ENCODE measurements around the gene NSF. TPM values are rescaled to one million over a fixed set of nuclear protein-coding genes. Genes with fewer than 3 reads are reported as not detected.
A peak's percentile ranks its signal among the peaks of the same experiment; 100 is the strongest.

Gene NSF
- total RNA-seq, 4 donors from 2014 or later = 21.0 to 33.7 (median 28.0) TPM

- no peak overlapping the region for H3K4me3 ChIP-seq (ENCODE audit: low read depth, poor library complexity, severe bottlenecking)
- 52 to 66% methylated on average over 48 to 51 of the region's 56 CpGs for WGBS, 2 donors
- TF ChIP-seq CTCF (IDR thresholded peaks at IDR 0.05) = no peak
- no peak for TF ChIP-seq POLR2A (IDR thresholded peaks at IDR 0.05)
- DNase-seq (ENCODE audit: low spot score in 2 of 2) = peak in 1 of 2 donors; percentile 85
- intact Hi-C loops (cut with DNase I; ENCODE audit: low total_unique reads) = no loop called here
Observed at GRCh38 chr17:46769531-46770438, 179.3 kb downstream of the NSF start.

GRCh38 chr17:46770439-46770817 lies 180.0 kb downstream of the NSF start:
- no peak overlapping the region for H3K4me3 ChIP-seq (ENCODE audit: low read depth, poor library complexity, severe bottlenecking)
- intact Hi-C loops (cut with DNase I; ENCODE audit: low total_unique reads) = no loop called here
- TF ChIP-seq POLR2A (IDR thresholded peaks at IDR 0.05) = no peak
- no peak for TF ChIP-seq CTCF (IDR thresholded peaks at IDR 0.05)
- 70 to 78% methylated on average over 14 of the region's 14 CpGs for WGBS, 2 donors
- DNase-seq (ENCODE audit: low spot score in 2 of 2) = no peak

DNA sequence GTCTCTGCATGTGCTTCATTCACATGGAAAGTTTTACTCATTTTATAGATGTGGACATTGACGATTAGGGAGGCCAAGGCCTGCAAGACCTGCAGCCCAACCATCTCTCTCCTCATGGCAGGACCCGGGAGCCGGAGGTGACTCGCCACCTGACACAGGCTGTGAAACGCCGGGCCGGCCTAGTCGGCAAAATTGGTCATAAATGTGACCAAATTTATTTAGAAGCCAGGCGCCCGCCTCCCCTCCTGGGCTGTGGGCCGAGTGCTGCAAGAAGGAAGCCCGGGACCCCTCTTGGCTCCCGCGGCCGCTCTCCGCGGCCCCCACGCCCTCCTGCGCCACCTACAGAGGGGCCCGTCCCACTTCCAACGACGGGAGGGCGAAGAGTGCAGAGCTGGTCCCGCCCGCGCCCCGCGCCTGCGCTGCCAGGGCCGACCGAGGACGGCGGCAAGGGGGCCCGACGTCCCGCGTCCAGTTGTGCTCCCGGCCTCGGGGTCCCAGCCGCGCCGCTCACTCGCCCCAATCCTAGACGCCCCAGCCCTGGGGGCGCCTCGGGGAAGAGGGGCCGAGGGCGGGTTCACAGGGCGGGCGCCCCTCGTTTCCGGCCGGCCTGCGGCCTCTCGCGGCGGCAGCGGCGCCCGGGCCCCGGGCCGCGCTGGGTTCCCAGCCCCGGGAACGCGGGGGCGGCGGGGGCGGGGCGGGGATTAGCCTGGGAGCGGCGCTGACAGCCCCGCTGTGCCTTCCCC lies 180.5 kb downstream of the NSF start:
- no peak for TF ChIP-seq CTCF (IDR thresholded peaks at IDR 0.05)
- intact Hi-C loops (cut with DNase I; ENCODE audit: low total_unique reads) = no loop called here
- peak in 1 of 2 donors; percentile 86 for DNase-seq (ENCODE audit: low spot score in 2 of 2)
- 10 to 19% methylated on average over 21 to 46 of the region's 73 CpGs for WGBS, 2 donors
- H3K4me3 ChIP-seq (ENCODE audit: low read depth, poor library complexity, severe bottlenecking) = peak overlapping the region; percentile 28

- WGBS, 2 donors = 5 to 12% methylated on average over 19 to 30 of the region's 135 CpGs
- H3K4me3 ChIP-seq (ENCODE audit: low read depth, poor library complexity, severe bottlenecking) = peak overlapping the region; percentile 28
- intact Hi-C loops (cut with DNase I; ENCODE audit: low total_unique reads) = no loop called here
- no peak for TF ChIP-seq POLR2A (IDR thresholded peaks at IDR 0.05)
- TF ChIP-seq CTCF (IDR thresholded peaks at IDR 0.05) = no peak
- DNase-seq (ENCODE audit: low spot score in 2 of 2) = peak in 1 of 2 donors; percentile 87
Observed at GRCh38 chr17:46771561-46772474, 181.3 kb downstream of the NSF start.

DNA sequence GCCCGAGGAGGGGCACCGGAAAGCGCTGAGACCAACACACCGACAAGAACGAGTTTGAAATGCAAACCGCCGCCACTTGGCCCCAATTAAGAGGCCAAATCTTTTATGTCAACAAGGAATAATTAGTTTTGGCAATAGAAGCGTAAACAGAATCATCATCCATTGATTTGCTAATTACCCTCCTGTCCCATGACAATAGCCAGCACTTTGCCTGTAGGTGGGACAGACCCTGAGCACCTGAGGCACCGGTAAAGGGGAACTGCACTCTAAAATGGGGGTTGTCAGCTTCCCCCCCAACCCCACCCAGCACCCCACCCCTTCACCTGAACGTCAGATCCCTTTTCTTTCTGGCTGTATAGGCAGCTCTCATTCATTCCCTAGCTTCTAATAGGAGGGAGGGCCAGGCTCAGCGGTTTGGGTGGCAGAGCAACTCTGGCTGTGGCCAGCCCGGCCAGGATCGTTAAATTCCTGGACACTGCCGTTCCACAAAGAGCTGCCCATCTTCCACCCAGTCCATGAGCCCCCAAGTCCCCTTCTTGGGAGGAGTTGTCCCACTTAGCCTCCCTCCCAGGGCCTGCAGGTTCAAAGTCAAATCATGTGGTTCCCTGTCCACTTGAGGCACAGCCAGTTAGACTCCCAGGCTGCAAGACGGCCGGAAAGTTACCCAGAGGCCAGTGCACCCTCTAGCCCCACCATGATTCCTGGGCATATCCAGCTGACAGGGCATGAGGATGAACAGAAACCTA lies 182.2 kb downstream of the NSF start:
- peak in 1 of 2 donors; percentile 72 for DNase-seq (ENCODE audit: low spot score in 2 of 2)
- H3K4me3 ChIP-seq (ENCODE audit: low read depth, poor library complexity, severe bottlenecking) = no peak overlapping the region
- 18 to 28% methylated on average over 16 of the region's 16 CpGs for WGBS, 2 donors
- no peak for TF ChIP-seq POLR2A (IDR thresholded peaks at IDR 0.05)
- no peak for TF ChIP-seq CTCF (IDR thresholded peaks at IDR 0.05)
- intact Hi-C loops (cut with DNase I; ENCODE audit: low total_unique reads) = no loop called here
